Activated CD8-positive, alpha-beta memory T cell treated with anti-CD3 and anti-CD28 coated beads, Interleukin-2, amount 50 U/mL, for 4 hours (primary cell): ENCODE measurements around the gene MAP4K2.

ENCODE experiments used
- DNase-seq: peaks from one replicate; pipeline ENCODE4 v3.0.0-alpha.2; 2020

The MAP4K2 gene

DNA sequence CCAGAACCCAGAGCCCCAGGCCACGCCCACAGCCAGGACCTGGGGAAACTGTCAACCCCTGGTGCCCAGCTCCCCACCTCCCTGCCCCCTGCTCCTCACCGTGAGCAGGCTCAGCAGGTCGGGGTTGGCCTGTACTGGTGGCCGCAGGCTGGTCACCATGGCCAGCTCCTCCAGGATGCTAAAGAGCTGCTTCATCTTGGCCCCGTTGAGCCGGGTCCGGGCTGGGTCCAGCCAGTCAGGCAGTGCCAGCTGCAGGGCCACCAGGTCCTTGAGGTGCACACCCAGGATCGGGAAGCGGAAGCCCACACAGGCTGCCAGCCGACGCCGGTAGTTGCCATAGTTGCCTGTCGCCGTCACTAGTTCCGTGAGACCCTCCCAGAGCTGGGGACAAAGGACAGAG lies 66.4 kb downstream of the MAP4K2 start:
- no peak for DNase-seq

DNA sequence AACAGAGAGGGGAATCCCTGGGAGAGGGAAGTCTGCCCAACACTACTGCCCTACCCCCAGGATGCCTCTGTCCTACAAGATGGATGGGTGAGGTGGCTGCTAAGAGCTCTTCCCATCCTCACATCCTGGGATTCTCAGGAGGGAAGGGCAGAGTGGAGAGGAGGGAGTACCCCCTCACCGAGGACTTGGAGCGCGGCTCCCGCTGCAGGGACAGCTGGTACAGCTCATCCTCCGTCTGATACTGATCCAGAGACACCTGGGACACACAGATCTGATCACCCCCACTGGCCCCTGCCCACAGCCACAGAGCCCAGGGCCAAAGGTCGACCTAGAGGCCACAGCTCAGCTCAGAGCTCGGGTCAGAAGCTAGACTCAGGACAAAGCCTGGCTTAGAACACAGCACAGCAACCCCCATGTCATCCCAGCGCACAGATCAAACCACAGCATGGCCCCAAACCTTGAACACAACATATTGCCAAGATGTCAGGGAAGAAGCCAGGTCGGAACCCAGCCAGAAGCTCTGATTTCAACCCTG lies 67.2 kb downstream of the MAP4K2 start:
- DNase-seq: no peak
